WERI-Rb-1 (cell line): Measurements from ENCODE around the gene BICC1.

Source experiments
- DNase-seq: peaks from one replicate; pipeline ENCODE4 v3.0.0-alpha.2; 2020
- H3K27ac ChIP-seq: fragments of 250-450 bp; sonication (Bioruptor Pico); 2 replicates; pipeline ENCODE4 v1.5.1; 2020; ENCODE audit warnings: mild to moderate bottlenecking, moderate library complexity
- H3K27me3 ChIP-seq: fragments of 250-450 bp; sonication (Bioruptor Pico); 2 replicates; pipeline ENCODE4 v1.5.1; 2021; ENCODE audit warnings: mild to moderate bottlenecking, low read depth, moderate library complexity; ENCODE audit not compliant: insufficient read depth, severe bottlenecking
- H3K36me3 ChIP-seq: fragments of 250-450 bp; sonication (Bioruptor Pico); 2 replicates; pipeline ENCODE4 v1.5.1; 2020; ENCODE audit warnings: mild to moderate bottlenecking, moderate library complexity
- H3K4me3 ChIP-seq: 2 replicates; pipeline ENCODE4 v1.5.1; 2011; ENCODE audit warnings: low read depth, mild to moderate bottlenecking, control low read depth, low read length
- H3K9me3 ChIP-seq: fragments of 250-450 bp; sonication (Bioruptor Pico); 2 replicates; pipeline ENCODE4 v1.5.1; 2021; ENCODE audit warnings: mild to moderate bottlenecking, moderate library complexity; ENCODE audit not compliant: severe bottlenecking
- CTCF ChIP-seq: IDR thresholded peaks from 2 replicates; pipeline ENCODE4 v1.5.1; 2011; ENCODE audit warnings: low read depth, mild to moderate bottlenecking, control low read depth, inconsistent platforms, low read length

The BICC1 gene

GRCh38 chr10:58712982-58713381 is 200.3 kb downstream of the BICC1 start:
- TF ChIP-seq CTCF: no peak
- Histone ChIP-seq H3K36me3 (no peaks in the 10 kb centered on the region), H3K27ac (no peak overlapping the region), H3K9me3 (no peaks in the 10 kb centered on the region), H3K4me3 (no peak overlapping the region), H3K27me3 (no peaks in the 10 kb centered on the region)
- DNase-seq: no peak

GRCh38 chr10:58714409-58714808 is 201.7 kb downstream of the BICC1 start:
- no peak for DNase-seq
- no peaks in the 10 kb centered on the region for H3K9me3 ChIP-seq
- H3K27ac ChIP-seq: no peak overlapping the region
- H3K36me3 ChIP-seq: no peaks in the 10 kb centered on the region
- no peak for TF ChIP-seq CTCF
- H3K27me3 ChIP-seq: no peaks in the 10 kb centered on the region
- no peak overlapping the region for H3K4me3 ChIP-seq

- no peak overlapping the region for H3K4me3 ChIP-seq
- no peak for TF ChIP-seq CTCF
- H3K36me3 ChIP-seq: no peaks in the 10 kb centered on the region
- no peaks in the 10 kb centered on the region for H3K9me3 ChIP-seq
- DNase-seq: no peak
- H3K27me3 ChIP-seq: no peaks in the 10 kb centered on the region
- no peak overlapping the region for H3K27ac ChIP-seq
Observed at GRCh38 chr10:58715061-58715460, 202.4 kb downstream of the BICC1 start.

GRCh38 chr10:58718596-58718995 is 205.9 kb downstream of the BICC1 start:
- Histone ChIP-seq H3K4me3 (no peak overlapping the region), H3K9me3 (no peaks in the 10 kb centered on the region), H3K36me3 (no peaks in the 10 kb centered on the region), H3K27me3 (no peaks in the 10 kb centered on the region), H3K27ac (no peak overlapping the region)
- DNase-seq: no peak
- no peak for TF ChIP-seq CTCF

- no peak overlapping the region for H3K27ac ChIP-seq
- no peaks in the 10 kb centered on the region for H3K36me3 ChIP-seq
- no peak overlapping the region for H3K4me3 ChIP-seq
- no peaks in the 10 kb centered on the region for H3K27me3 ChIP-seq
- no peak for DNase-seq
- H3K9me3 ChIP-seq: no peaks in the 10 kb centered on the region
- TF ChIP-seq CTCF: no peak
Observed at GRCh38 chr10:58721601-58722281, 209.1 kb downstream of the BICC1 start.

- no peak for DNase-seq
- H3K27ac ChIP-seq: no peak overlapping the region
Observed at GRCh38 chr10:58723186-58723585, 210.5 kb downstream of the BICC1 start.

More at GRCh38 chr10:58723186-58723585, 210.5 kb downstream of the BICC1 start:
- no peaks in the 10 kb centered on the region for H3K36me3 ChIP-seq
- H3K4me3 ChIP-seq: no peak overlapping the region
- no peak for TF ChIP-seq CTCF
- no peaks in the 10 kb centered on the region for H3K27me3 ChIP-seq
- H3K9me3 ChIP-seq: no peaks in the 10 kb centered on the region
